ENCODE data around the gene UMODL1.

Gene UMODL1

DNA sequence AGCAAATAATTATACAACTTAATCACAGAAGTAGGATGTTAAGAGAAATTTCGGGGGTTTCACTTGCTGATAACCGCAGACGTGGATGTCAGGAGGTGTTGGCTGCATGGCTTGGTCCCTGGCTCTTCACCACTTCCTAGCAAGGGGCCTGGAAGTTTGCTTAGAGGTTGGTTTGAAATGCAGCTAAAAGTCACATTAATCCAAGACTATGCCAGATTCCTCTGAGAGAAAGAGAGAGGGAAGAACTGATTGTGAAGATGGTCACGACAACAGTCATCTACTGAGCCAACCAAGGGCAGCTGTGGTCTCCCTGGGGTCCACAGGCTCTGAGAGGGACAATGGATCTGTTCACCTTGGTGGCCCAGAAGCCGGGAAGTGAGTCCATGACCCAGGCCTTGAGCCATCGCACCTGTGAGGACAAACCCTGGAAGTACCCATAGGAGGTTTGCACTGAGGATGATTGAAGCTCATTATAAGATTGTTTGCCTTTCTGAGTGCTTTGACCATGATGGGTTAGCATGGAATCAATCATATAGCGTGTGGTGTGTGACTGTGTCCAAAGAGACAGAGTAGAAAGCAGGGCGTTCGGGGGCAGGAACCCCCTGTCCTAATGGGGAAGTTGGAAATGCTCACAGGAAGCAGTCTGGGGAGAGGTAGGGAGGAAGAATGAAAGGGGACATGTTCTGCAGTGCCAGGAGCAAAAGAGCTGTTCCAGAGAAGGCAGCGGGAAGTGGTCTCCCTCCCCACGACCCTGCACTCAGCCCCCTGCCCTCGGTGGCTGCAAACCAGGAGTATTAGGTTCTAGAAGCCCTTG, 47.1 kb downstream of the UMODL1 start:
- CTCF ChIA-PET: interaction anchor here (0.8 to 7.7 kb wide), 52 partner anchors 9 to 835 kb away, joined by 3 to 55 read pairs (median 6); partner anchors contain the start of gene PRDM15
- TF ChIP-seq, protein P1, sequence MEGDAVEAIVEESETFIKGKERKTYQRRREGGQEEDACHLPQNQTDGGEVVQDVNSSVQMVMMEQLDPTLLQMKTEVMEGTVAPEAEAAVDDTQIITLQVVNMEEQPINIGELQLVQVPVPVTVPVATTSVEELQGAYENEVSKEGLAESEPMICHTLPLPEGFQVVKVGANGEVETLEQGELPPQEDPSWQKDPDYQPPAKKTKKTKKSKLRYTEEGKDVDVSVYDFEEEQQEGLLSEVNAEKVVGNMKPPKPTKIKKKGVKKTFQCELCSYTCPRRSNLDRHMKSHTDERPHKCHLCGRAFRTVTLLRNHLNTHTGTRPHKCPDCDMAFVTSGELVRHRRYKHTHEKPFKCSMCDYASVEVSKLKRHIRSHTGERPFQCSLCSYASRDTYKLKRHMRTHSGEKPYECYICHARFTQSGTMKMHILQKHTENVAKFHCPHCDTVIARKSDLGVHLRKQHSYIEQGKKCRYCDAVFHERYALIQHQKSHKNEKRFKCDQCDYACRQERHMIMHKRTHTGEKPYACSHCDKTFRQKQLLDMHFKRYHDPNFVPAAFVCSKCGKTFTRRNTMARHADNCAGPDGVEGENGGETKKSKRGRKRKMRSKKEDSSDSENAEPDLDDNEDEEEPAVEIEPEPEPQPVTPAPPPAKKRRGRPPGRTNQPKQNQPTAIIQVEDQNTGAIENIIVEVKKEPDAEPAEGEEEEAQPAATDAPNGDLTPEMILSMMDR (IDR thresholded peaks at IDR 0.05; ENCODE audit: insufficient read depth, low read length, missing control alignments): no peak
- no peak overlapping the region for H3K4me3 ChIP-seq (ENCODE audit: low read depth, low read length)
- POLR2A ChIA-PET: no interaction called here
- no peak for DNase-seq (ENCODE audit: low read depth, low spot score)

DNA sequence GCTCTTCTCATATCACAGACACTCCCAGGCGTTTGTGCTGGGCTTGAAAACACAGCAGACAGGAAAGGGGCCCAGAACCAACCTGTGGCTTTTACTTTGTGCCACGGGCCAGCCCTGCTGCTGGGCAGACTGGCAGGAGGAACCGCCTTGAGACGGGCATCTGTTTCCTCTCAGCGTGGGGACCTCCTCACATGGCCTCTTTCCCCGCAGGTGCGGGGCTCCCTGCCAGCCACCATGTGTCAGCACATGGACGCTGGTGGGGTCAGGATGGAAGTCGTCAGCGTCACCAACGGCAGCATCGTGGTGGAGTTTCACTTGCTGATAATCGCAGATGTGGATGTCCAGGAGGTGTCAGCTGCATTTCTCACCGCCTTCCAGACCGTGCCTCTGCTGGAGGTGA, 47.8 kb downstream of the UMODL1 start:
- ChIA-PET POLR2A (no interaction called here), CTCF (interaction anchor here (1.6 to 7.7 kb wide), 13 partner anchors 9 to 836 kb away, joined by 4 to 55 read pairs (median 15); partner anchors contain the start of gene PRDM15)
- H3K4me3 ChIP-seq (ENCODE audit: low read depth, low read length): no peak overlapping the region
- TF ChIP-seq, protein P1 (IDR thresholded peaks at IDR 0.05; ENCODE audit: insufficient read depth, low read length, missing control alignments): no peak
- no peak for DNase-seq (ENCODE audit: low read depth, low spot score)

DNA sequence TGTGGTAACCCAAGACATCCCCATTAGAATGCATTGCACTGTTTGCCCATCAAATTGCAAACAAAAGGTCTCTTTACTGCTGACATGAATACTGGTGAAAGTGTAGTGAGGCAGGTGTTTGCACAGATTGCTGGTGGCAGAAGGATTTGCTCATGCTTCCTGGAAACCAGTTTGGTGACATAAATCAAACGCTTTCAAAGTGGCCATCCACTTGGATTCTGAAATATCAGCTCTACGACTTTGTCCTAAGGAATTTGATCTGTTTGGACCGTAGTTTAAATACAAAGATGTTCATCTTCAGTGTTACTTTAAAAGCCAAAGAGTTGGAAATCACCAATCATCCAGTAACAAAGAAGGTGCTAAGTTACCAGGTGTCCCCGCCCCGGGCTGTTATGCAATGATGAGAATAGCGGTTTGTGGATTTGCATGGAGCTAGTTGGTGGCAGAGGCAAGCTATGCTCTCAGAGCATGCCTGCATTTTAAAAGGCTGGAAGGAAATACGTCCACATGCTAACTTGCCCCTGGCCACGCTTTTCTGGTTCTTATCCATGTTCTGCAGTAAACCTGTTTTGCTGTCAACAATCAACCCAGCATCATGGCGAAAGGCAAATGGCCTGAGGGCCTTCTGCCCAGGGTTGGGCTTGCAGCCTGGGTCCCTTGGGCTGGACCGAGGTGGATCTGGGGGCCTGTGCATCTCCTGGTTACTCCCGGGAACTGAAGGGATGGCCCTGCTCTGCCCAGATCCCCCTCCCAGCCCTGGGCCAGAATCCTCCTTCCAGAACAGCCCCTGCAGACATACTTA, 49.2 kb downstream of the UMODL1 start:
- no peak overlapping the region for H3K4me3 ChIP-seq (ENCODE audit: low read depth, low read length)
- TF ChIP-seq, protein P1 (IDR thresholded peaks at IDR 0.05; ENCODE audit: insufficient read depth, low read length, missing control alignments): no peak
- POLR2A ChIA-PET: no interaction called here
- CTCF ChIA-PET: interaction anchor here (0.9 to 7.7 kb wide), 6 partner anchors 12 to 508 kb away, joined by 3 to 55 read pairs (median 8); no protein-coding TSS in a partner anchor
- DNase-seq (ENCODE audit: low read depth, low spot score): no peak

GRCh38 chr21:42120903-42121535, 49.9 kb downstream of the UMODL1 start:
- CTCF ChIA-PET: interaction anchor here (0.9 to 7.7 kb wide), 9 partner anchors 9 to 511 kb away, joined by 3 to 55 read pairs (median 4); no protein-coding TSS in a partner anchor
- no peak for DNase-seq (ENCODE audit: low read depth, low spot score)
- H3K4me3 ChIP-seq (ENCODE audit: low read depth, low read length): no peak overlapping the region
- TF ChIP-seq, protein P1 (IDR thresholded peaks at IDR 0.05; ENCODE audit: insufficient read depth, low read length, missing control alignments): no peak
- POLR2A ChIA-PET: no interaction called here

DNA sequence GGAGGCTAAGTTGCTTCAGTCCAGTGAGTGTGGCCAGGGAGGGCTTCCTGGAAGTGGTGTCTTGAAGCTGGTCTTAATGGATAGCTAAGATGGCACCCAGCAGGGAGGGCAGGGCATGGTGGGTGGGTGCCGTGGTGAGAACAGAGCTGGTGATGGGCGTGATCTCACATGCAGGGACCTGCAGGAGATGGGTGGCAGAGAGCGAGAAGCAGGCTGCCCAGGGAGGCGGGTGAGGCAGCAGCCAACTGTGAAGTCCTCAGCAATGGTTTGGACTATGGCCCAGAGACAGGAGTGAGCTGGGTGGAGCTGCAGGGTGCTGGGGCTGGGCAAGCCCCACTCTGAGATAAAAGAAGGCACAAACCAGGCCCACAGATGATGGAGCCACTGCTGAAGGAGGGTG, 50.7 kb downstream of the UMODL1 start:
- H3K4me3 ChIP-seq (ENCODE audit: low read depth, low read length): no peak overlapping the region
- no peak for DNase-seq (ENCODE audit: low read depth, low spot score)
- POLR2A ChIA-PET: no interaction called here
- TF ChIP-seq, protein P1 (IDR thresholded peaks at IDR 0.05; ENCODE audit: insufficient read depth, low read length, missing control alignments): no peak
- CTCF ChIA-PET: interaction anchor here (0.7 to 7.7 kb wide), 7 partner anchors 8 to 512 kb away, joined by 3 to 55 read pairs (median 4); no protein-coding TSS in a partner anchor

All from AG04449 (cell line).